Fibroblast of mammary gland (primary cell): ENCODE data around the gene HSPB6.

Experiments
- DNase-seq: peaks from one replicate; pipeline ENCODE4 v3.0.0-alpha.2; 2010; ENCODE audit warnings: low read depth
- H3K4me3 ChIP-seq: 2 replicates; pipeline ENCODE4 v1.5.1; 2011; ENCODE audit warnings: low read depth, mild to moderate bottlenecking, low read length, moderate library complexity; ENCODE audit not compliant: control insufficient read depth
- CTCF ChIP-seq: conservative IDR thresholded peaks from 2 replicates; pipeline ENCODE4 v1.5.1; 2011; ENCODE audit warnings: low read depth, low read length, inconsistent platforms; ENCODE audit not compliant: control insufficient read depth, insufficient read depth

HSPB6 gene

GRCh38 chr19:35793381-35794165, 36.7 kb upstream of the HSPB6 start:
- no peak overlapping the region for H3K4me3 ChIP-seq
- DNase-seq = peak; percentile 52
- TF ChIP-seq CTCF = no peak

- no peak for TF ChIP-seq CTCF
- H3K4me3 ChIP-seq = no peak overlapping the region
- DNase-seq = no peak
Observed at GRCh38 chr19:35792888-35793287, 36.1 kb upstream of the HSPB6 start.

GRCh38 chr19:35792312-35792711, 35.5 kb upstream of the HSPB6 start:
- no peak for TF ChIP-seq CTCF
- no peak overlapping the region for H3K4me3 ChIP-seq
- no peak for DNase-seq

GRCh38 chr19:35791814-35792279, 35.0 kb upstream of the HSPB6 start:
- TF ChIP-seq CTCF = no peak
- no peak for DNase-seq
- no peak overlapping the region for H3K4me3 ChIP-seq

GRCh38 chr19:35790981-35791813, 34.4 kb upstream of the HSPB6 start:
- no peak for DNase-seq
- peak; percentile 5 for TF ChIP-seq CTCF
- no peak overlapping the region for H3K4me3 ChIP-seq

GRCh38 chr19:35789978-35790944, 33.4 kb upstream of the HSPB6 start:
- H3K4me3 ChIP-seq = no peak overlapping the region
- TF ChIP-seq CTCF = no peak
- no peak for DNase-seq
